SK-N-SH treated with all-trans-retinoic acid at 6 μM for 48 hours (cell line): ENCODE results near the gene RPL32.

ENCODE experiments used
- ATAC-seq: fragments of 200-7000 bp; cut with Tn5 transposase; 3 replicates; pipeline ENCODE4 v1.9.1; 2020; ENCODE audit warnings: mild to moderate bottlenecking, moderate library complexity
- BACH2 ChIP-seq: fragments of 250-450 bp; sonication (Bioruptor Pico); IDR thresholded peaks from 2 replicates; pipeline ENCODE4 v1.9.0; 2021; ENCODE audit warnings: mild to moderate bottlenecking, borderline replicate concordance
- CSDC2 ChIP-seq: fragments of 250-450 bp; sonication (Bioruptor Pico); IDR thresholded peaks from 2 replicates; pipeline ENCODE4 v1.5.0; 2020; ENCODE audit warnings: mild to moderate bottlenecking, moderate library complexity
- GLIS3 ChIP-seq: fragments of 250-450 bp; sonication (Bioruptor Pico); IDR thresholded peaks from 2 replicates; pipeline ENCODE4 v1.5.0; 2020; ENCODE audit warnings: mild to moderate bottlenecking, moderate library complexity
- ISL1 ChIP-seq: fragments of 250-450 bp; sonication (Bioruptor Pico); IDR thresholded peaks from 2 replicates; pipeline ENCODE4 v2.1.2; 2022; ENCODE audit warnings: mild to moderate bottlenecking, moderate library complexity
- OSR1 ChIP-seq: fragments of 250-450 bp; sonication (Bioruptor Pico); IDR thresholded peaks from 2 replicates; pipeline ENCODE4 v1.8.0; 2022; ENCODE audit warnings: moderate library complexity, mild to moderate bottlenecking, inconsistent platforms
- PPARA ChIP-seq: fragments of 250-450 bp; sonication (Bioruptor Pico); IDR thresholded peaks from 2 replicates; pipeline ENCODE4 v1.5.0; 2020; ENCODE audit warnings: mild to moderate bottlenecking, borderline replicate concordance
- RARB ChIP-seq: fragments of 250-450 bp; sonication (Bioruptor Pico); IDR thresholded peaks from 2 replicates; pipeline ENCODE4 v1.8.0; 2021; ENCODE audit warnings: mild to moderate bottlenecking, moderate library complexity
- SNAI2 ChIP-seq: fragments of 250-450 bp; sonication (Bioruptor Pico); IDR thresholded peaks from 2 replicates; pipeline ENCODE4 v1.5.0; 2020; ENCODE audit warnings: mild to moderate bottlenecking, moderate library complexity
- TCF4 ChIP-seq: fragments of 250-450 bp; sonication (Bioruptor Pico); IDR thresholded peaks from 2 replicates; pipeline ENCODE4 v1.8.0; 2021; ENCODE audit warnings: mild to moderate bottlenecking, moderate library complexity, borderline replicate concordance
- TOX ChIP-seq: fragments of 250-450 bp; sonication (Bioruptor Pico); IDR thresholded peaks from 2 replicates; pipeline ENCODE4 v1.8.0; 2021; ENCODE audit warnings: mild to moderate bottlenecking, moderate library complexity, borderline replicate concordance
- ZC3H10 ChIP-seq: fragments of 250-450 bp; sonication (Bioruptor Pico); IDR thresholded peaks from 2 replicates; pipeline ENCODE4 v1.5.1; 2021; ENCODE audit warnings: mild to moderate bottlenecking, moderate library complexity
- ZFP3 ChIP-seq: fragments of 250-450 bp; sonication (Bioruptor Pico); IDR thresholded peaks from 2 replicates; pipeline ENCODE4 v1.5.0; 2020; ENCODE audit warnings: mild to moderate bottlenecking, moderate library complexity
- ZFP30 ChIP-seq: fragments of 450-650 bp; formaldehyde crosslinking; IDR thresholded peaks from 2 replicates; pipeline ENCODE4 v1.5.0; 2022; ENCODE audit warnings: mild to moderate bottlenecking, moderate library complexity
- ZNF565 ChIP-seq: fragments of 450-650 bp; formaldehyde crosslinking; conservative IDR thresholded peaks from 2 replicates; pipeline ENCODE4 v1.5.0; 2020; ENCODE audit warnings: low read depth, mild to moderate bottlenecking, moderate library complexity
- ZNF70 ChIP-seq: fragments of 450-650 bp; formaldehyde crosslinking; IDR thresholded peaks from 2 replicates; pipeline ENCODE4 v1.5.0; 2020; ENCODE audit warnings: mild to moderate bottlenecking, moderate library complexity
- TF ChIP-seq, protein P1 (sequence below): fragments of 250-450 bp; sonication (Bioruptor Pico); IDR thresholded peaks from 2 replicates; pipeline ENCODE4 v1.8.0; 2020; ENCODE audit warnings: mild to moderate bottlenecking, moderate library complexity, borderline replicate concordance
- TF ChIP-seq, protein P2 (sequence below): fragments of 250-450 bp; sonication (Bioruptor Pico); IDR thresholded peaks from 2 replicates; pipeline ENCODE4 v1.5.0; 2020; ENCODE audit warnings: mild to moderate bottlenecking, moderate library complexity
- TF ChIP-seq, protein P3 (sequence below): fragments of 250-450 bp; sonication (Bioruptor Pico); IDR thresholded peaks from 2 replicates; pipeline ENCODE4 v1.8.0; 2021; ENCODE audit warnings: low read depth, mild to moderate bottlenecking, moderate library complexity, borderline replicate concordance
- TF ChIP-seq, protein P4 (sequence below): fragments of 250-450 bp; sonication (Bioruptor Pico); IDR thresholded peaks from 2 replicates; pipeline ENCODE4 v1.5.1; 2020; ENCODE audit warnings: low read depth, mild to moderate bottlenecking, moderate library complexity
- TF ChIP-seq, protein P5 (sequence below): fragments of 250-450 bp; sonication (Bioruptor Pico); IDR thresholded peaks from 2 replicates; pipeline ENCODE4 v1.5.1; 2021; ENCODE audit warnings: mild to moderate bottlenecking, moderate library complexity

RPL32 gene

DNA sequence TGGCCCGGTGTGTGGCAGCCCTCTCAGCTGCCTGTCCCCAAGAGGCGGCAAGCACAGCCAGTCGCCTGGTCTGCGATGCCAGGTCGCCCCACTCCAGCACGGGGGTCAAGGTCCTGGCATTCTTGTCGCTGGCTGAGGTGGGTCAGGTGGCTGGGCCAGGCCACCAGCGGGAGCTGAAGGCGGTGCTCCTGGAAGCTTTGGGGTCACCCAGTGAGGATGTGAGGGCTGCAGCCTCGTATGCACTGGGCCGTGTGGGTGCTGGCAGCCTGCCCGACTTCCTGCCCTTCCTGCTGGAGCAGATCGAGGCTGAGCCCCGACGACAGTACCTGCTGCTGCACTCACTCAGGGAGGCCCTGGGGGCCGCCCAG is 24.0 kb downstream of the RPL32 start:
- TF ChIP-seq TCF4: no peak
- no peak for TF ChIP-seq ISL1
- TF ChIP-seq ZC3H10 (CRISPR knock-in tag): no peak
- TF ChIP-seq ZNF70 (CRISPR knock-in tag): no peak
- TF ChIP-seq SNAI2 (CRISPR knock-in tag): no peak
- TF ChIP-seq, protein P1, sequence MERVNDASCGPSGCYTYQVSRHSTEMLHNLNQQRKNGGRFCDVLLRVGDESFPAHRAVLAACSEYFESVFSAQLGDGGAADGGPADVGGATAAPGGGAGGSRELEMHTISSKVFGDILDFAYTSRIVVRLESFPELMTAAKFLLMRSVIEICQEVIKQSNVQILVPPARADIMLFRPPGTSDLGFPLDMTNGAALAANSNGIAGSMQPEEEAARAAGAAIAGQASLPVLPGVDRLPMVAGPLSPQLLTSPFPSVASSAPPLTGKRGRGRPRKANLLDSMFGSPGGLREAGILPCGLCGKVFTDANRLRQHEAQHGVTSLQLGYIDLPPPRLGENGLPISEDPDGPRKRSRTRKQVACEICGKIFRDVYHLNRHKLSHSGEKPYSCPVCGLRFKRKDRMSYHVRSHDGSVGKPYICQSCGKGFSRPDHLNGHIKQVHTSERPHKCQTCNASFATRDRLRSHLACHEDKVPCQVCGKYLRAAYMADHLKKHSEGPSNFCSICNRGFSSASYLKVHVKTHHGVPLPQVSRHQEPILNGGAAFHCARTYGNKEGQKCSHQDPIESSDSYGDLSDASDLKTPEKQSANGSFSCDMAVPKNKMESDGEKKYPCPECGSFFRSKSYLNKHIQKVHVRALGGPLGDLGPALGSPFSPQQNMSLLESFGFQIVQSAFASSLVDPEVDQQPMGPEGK (CRISPR knock-in tag): no peak
- no peak for TF ChIP-seq BACH2 (CRISPR knock-in tag)
- TF ChIP-seq OSR1 (CRISPR knock-in tag): no peak
- no peak for TF ChIP-seq ZNF565 (CRISPR knock-in tag)
- TF ChIP-seq TOX (CRISPR knock-in tag): no peak
- TF ChIP-seq, protein P2, sequence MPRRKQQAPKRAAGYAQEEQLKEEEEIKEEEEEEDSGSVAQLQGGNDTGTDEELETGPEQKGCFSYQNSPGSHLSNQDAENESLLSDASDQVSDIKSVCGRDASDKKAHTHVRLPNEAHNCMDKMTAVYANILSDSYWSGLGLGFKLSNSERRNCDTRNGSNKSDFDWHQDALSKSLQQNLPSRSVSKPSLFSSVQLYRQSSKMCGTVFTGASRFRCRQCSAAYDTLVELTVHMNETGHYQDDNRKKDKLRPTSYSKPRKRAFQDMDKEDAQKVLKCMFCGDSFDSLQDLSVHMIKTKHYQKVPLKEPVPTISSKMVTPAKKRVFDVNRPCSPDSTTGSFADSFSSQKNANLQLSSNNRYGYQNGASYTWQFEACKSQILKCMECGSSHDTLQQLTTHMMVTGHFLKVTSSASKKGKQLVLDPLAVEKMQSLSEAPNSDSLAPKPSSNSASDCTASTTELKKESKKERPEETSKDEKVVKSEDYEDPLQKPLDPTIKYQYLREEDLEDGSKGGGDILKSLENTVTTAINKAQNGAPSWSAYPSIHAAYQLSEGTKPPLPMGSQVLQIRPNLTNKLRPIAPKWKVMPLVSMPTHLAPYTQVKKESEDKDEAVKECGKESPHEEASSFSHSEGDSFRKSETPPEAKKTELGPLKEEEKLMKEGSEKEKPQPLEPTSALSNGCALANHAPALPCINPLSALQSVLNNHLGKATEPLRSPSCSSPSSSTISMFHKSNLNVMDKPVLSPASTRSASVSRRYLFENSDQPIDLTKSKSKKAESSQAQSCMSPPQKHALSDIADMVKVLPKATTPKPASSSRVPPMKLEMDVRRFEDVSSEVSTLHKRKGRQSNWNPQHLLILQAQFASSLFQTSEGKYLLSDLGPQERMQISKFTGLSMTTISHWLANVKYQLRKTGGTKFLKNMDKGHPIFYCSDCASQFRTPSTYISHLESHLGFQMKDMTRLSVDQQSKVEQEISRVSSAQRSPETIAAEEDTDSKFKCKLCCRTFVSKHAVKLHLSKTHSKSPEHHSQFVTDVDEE (CRISPR knock-in tag): no peak
- TF ChIP-seq, protein P3, sequence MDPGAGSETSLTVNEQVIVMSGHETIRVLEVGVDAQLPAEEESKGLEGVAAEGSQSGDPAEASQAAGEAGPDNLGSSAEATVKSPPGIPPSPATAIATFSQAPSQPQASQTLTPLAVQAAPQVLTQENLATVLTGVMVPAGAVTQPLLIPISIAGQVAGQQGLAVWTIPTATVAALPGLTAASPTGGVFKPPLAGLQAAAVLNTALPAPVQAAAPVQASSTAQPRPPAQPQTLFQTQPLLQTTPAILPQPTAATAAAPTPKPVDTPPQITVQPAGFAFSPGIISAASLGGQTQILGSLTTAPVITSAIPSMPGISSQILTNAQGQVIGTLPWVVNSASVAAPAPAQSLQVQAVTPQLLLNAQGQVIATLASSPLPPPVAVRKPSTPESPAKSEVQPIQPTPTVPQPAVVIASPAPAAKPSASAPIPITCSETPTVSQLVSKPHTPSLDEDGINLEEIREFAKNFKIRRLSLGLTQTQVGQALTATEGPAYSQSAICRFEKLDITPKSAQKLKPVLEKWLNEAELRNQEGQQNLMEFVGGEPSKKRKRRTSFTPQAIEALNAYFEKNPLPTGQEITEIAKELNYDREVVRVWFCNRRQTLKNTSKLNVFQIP: no peak
- no peak for TF ChIP-seq ZFP30 (CRISPR knock-in tag)
- no peak for TF ChIP-seq PPARA (CRISPR knock-in tag)
- no peak for TF ChIP-seq GLIS3
- TF ChIP-seq, protein P4, sequence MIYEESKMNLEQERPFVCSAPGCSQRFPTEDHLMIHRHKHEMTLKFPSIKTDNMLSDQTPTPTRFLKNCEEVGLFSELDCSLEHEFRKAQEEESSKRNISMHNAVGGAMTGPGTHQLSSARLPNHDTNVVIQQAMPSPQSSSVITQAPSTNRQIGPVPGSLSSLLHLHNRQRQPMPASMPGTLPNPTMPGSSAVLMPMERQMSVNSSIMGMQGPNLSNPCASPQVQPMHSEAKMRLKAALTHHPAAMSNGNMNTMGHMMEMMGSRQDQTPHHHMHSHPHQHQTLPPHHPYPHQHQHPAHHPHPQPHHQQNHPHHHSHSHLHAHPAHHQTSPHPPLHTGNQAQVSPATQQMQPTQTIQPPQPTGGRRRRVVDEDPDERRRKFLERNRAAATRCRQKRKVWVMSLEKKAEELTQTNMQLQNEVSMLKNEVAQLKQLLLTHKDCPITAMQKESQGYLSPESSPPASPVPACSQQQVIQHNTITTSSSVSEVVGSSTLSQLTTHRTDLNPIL (CRISPR knock-in tag): no peak
- no peak for ATAC-seq

DNA sequence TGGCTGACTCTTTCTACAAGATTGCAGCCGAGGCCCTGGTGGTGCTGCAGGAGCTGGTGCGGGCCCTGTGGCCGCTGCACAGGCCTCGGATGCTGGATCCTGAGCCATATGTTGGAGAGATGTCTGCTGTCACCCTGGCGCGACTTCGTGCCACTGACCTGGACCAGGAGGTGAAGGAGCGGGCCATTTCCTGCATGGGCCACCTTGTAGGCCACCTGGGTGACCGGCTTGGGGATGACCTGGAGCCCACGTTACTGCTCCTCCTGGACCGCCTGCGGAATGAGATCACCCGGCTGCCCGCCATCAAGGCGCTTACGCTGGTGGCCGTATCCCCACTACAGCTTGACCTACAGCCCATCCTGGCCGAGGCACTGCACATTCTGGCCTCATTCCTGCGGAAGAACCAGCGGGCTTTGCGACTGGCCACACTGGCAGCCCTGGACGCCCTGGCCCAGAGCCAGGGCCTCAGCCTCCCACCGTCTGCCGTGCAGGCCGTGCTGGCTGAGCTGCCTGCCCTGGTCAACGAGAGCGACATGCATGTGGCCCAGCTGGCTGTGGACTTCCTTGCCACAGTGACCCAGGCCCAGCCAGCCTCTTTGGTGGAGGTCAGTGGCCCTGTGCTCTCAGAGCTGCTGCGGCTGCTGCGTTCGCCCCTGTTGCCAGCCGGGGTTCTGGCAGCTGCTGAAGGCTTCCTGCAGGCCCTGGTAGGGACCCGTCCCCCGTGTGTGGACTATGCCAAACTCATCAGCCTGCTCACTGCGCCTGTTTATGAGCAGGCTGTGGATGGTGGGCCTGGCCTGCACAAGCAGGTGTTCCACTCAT is 24.6 kb downstream of the RPL32 start:
- no peak for ATAC-seq
- TF ChIP-seq PPARA (CRISPR knock-in tag) (no peak), CSDC2 (CRISPR knock-in tag) (no peak), TCF4 (no peak), RARB (no peak), BACH2 (CRISPR knock-in tag) (no peak), ZFP3 (CRISPR knock-in tag) (no peak), OSR1 (CRISPR knock-in tag) (no peak), ZC3H10 (CRISPR knock-in tag) (no peak), ZNF565 (CRISPR knock-in tag) (no peak)
- TF ChIP-seq, protein P1 (CRISPR knock-in tag): no peak
- TF ChIP-seq, protein P5, sequence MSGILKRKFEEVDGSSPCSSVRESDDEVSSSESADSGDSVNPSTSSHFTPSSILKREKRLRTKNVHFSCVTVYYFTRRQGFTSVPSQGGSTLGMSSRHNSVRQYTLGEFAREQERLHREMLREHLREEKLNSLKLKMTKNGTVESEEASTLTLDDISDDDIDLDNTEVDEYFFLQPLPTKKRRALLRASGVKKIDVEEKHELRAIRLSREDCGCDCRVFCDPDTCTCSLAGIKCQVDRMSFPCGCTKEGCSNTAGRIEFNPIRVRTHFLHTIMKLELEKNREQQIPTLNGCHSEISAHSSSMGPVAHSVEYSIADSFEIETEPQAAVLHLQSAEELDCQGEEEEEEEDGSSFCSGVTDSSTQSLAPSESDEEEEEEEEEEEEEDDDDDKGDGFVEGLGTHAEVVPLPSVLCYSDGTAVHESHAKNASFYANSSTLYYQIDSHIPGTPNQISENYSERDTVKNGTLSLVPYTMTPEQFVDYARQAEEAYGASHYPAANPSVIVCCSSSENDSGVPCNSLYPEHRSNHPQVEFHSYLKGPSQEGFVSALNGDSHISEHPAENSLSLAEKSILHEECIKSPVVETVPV (CRISPR knock-in tag): no peak
